Activated CD4-positive, alpha-beta T cell treated with anti-CD3 and anti-CD28 coated beads, Interleukin-2, amount 50 U/mL, for 48 hours (primary cell): Measurements from ENCODE around the gene FOXO3.
A peak's percentile ranks its signal among the peaks of the same experiment; 100 is the strongest.
"Not testable (repeated sequence)": the region's sequence is repeated elsewhere in the genome, so short reads cannot be mapped to it uniquely, and the experiment has no call there.

ENCODE experiments used
- DNase-seq, 2 experiments: peaks; one replicate each; pipeline ENCODE4 v3.0.0-alpha.2; 2020

The FOXO3 gene

GRCh38 chr6:108560463-108561308, at the start of gene FOXO3:
Gene FOXO3, plus strand, starts transcription at chr6:108560917. Its CDS starts 292 bp downstream, at chr6:108561209.
- peak; percentile 63 to 72 for DNase-seq

DNA sequence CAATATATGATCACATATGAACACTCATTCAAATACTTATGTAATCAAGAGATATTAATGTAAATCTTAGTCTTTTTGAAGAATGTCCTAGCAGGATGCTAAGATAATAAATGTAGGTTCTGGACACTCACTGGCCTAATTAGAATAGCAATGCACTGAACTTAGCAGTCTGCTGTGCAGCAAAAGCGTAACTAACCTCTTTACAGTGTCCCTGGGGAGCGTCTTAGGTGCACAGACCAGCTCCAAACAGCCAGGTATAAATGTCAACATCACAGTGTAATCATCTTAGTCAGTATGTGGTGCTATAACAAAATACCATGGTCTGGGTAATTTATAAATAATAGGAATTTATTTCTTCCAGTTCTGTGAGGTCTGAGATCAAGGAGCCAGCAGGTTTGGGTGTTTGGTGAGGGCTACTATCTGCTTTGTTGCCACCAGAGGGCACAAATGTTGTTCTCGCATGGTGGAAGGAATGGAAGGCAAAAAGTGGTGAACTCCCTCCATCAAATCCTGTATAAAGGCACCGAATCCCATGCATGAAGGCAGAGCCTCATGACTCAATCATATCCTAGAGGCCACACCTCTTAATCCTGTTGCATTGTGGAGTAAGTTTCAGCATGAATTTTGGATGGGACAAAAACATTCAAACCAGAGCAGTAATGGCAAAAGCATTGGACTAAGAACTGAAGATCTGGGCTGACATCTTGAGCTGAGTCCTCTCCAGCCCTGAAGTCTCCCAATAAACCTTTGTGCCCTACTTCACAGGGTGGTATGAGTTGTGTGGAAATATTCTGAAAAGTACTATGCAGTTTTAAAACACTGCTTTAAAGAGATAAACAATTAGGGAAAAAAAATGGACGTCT, 41.8 kb upstream of the FOXO3 start:
- DNase-seq = no peak

GRCh38 chr6:108521616-108522107, 39.1 kb upstream of the FOXO3 start:
- DNase-seq = no peak

DNA sequence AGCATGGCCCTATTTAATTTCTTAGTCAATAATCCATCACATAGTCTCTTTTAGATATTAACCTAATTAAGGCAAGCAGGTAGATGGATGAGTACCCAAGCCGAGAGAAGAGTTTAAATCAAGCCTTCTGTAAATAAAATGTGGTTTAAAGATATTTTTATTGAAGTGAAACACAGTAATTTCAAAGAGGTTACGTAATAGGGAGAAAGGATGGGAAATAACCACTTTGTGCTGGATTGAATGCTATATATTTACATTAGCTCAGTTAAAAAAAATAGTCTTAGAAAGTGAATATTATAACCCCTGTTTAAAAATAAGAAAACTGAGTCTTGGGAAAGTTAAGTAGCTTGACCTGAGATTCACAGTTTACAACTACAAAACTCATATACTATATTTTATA, 37.0 kb upstream of the FOXO3 start:
- DNase-seq = no peak

DNA sequence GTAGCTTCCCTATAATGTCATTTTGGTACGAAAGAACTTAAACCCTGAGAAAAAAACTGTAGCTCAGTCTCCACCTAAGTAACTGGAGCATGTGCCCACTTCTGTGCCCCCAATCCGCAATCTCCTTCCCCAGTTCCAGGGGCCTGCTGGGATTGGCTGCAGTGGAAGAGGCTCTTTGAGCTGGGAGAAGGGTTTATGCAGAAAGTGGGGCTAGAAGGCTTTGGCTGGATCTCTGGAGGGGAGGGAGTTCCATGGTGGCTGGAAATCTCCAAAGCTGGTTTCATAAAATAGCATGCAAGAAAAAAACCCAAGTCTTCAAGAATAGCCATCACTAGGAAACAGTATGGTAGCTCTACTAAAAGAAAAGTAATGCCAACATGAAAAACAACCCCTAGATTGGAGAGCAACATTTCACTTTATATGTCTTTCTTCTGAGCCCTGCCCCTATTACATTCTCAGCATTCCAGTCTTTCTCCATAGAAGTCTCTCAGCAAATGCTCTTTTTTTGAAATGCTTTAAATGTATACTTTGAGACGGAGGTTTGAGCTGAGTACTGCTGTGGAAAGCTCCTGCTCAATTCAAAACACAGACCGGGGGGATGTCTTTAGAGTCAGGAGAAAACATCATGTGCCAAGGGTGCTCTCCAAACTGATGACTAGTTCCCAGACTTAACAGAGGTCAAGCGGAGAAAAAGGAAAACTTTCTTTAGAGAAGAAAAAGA, 36.0 kb upstream of the FOXO3 start:
- no peak for DNase-seq

GRCh38 chr6:108526739-108527174, 34.0 kb upstream of the FOXO3 start:
- DNase-seq = no peak

DNA sequence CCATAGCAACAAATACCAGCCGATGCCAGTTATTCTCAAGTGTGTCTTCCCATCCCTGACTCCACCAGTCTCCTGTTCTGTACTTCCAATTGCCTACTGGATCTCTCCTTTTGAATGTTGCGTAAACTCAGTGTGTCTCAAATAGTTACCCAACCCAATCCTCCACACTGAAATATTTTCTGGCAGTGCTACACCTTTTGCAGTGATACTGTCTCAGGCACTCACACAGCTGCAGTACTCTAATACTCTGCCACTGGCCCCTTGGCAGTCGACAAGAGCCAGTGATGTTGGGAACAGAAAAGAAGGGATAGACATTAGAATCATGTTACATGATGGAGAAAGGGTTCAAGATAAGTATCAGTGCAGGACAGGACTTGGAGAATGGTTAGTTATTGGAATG, 31.8 kb upstream of the FOXO3 start:
- DNase-seq = no peak

- DNase-seq = no peak
Observed at GRCh38 chr6:108531332-108531731, 29.4 kb upstream of the FOXO3 start.

- no peak for DNase-seq
Observed at GRCh38 chr6:108535114-108535742, 25.5 kb upstream of the FOXO3 start.

- DNase-seq = not testable (repeated sequence)
Observed at GRCh38 chr6:108535920-108536535, 24.7 kb upstream of the FOXO3 start.

- peak; percentile 61 to 71 for DNase-seq
Observed at GRCh38 chr6:108541843-108542759, 18.6 kb upstream of the FOXO3 start.

GRCh38 chr6:108543175-108543940, 17.4 kb upstream of the FOXO3 start:
- no peak for DNase-seq

- no peak for DNase-seq
Observed at GRCh38 chr6:108544606-108545005, 16.1 kb upstream of the FOXO3 start.

DNA sequence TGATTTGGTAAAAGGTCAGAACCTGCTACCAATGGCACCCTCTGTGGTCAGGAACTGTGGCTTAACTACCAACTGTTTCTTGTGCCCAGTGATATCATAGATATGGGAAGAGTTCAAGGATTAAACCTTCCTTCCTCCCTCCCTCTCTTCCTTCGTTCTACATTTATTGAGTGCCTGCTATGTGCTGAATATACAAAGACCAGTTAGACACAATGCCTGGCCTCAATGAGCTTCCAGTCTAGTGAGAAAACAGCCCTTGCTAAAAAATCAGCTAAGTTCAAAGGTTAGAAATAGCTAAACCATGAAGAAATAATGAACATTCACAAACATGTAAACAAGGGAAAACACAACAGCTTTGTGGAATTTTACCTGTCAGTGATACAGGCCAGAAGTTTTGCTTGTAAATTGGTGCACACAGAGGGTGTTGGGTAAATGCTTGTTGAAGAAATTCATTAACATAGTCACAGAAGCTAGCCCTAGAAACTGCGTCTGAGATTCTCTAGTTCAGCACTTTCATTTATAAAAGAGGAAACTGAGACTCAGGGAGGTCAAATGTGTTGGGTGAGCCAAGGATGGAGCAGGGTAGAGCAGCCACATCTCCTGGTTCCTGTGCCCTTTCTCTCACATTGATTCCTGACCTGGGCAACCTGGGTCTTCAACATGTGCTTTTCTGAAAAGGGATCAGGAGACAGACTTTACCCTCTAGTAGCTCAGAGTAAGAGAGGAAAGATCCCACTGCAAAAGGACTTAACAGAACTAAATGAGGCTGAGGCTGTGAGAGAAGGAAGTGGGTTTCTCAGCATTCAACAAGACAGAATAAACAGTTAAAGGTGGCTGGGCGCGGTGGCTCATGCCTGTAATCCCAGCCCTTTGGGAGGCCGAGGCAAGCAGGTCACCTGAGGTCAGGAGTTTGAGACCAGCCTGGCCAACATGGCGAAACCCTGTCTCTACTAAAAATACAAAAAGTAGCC, 14.4 kb upstream of the FOXO3 start:
- DNase-seq = no peak

DNA sequence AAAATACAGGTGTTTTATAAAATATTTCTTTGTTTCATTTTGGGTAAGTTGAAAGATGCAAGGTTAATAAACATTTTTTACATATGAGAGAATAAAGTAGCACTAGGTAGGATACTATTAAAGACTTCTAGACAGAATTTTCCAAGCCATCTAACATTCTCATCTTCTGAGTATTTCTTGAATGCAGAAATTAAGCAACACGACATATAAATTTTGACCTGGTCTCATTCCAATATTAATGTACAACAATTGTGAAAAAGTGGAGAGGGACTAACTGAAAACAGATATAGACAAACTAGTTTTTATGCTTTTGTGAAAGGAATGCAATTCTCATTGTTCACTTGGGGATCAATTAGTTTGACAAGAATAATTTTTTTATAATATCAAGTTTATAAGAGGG, 11.5 kb upstream of the FOXO3 start:
- no peak for DNase-seq

DNA sequence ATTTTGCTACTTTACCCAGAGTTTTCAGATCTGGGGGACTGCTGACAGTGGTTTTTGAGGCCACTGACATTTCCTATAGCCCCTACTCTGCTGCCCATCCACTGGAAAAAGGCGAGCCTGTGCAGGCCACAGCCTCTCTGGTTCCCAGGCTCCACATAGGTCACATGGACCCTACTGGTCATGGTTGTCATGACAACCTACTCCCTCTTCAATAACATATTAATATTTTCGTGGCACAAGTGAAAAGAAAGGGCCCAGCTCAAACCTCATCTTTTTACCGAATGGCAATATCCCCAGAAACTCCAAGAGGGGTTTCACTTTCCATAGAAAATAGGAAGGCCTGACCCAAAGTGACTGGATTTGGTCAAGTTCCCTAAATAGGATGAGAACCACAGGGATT, 11.0 kb upstream of the FOXO3 start:
- no peak for DNase-seq

- no peak for DNase-seq
Observed at GRCh38 chr6:108550256-108550655, 10.5 kb upstream of the FOXO3 start.

GRCh38 chr6:108555399-108556052, 5.2 kb upstream of the FOXO3 start:
- DNase-seq = no peak
